PC-3 (cell line): ENCODE measurements around the gene IFNAR1.

ENCODE experiments used
- CTCF ChIP-seq: fragments of 300-600 bp; sonication (generic); conservative IDR thresholded peaks from 2 replicates; pipeline ENCODE4 v1.5.1; 2017; ENCODE audit warnings: antibody characterized with exemption, low read depth, mild to moderate bottlenecking, low read length
- EZH2 ChIP-seq: fragments of 300-600 bp; sonication (generic); IDR thresholded peaks from one replicate; pipeline ENCODE4 v1.6.1; 2017; ENCODE audit warnings: antibody characterized with exemption, mild to moderate bottlenecking, low read length; ENCODE audit not compliant: unreplicated experiment

- TF ChIP-seq CTCF, result no peak
- TF ChIP-seq EZH2, result no peak
Measured at GRCh38 chr21:33350676-33351075, 25.9 kb downstream of the IFNAR1 start.
